ENCODE data around the gene PVALEF. TPM values are rescaled to one million over a fixed set of nuclear protein-coding genes. Genes with fewer than 3 reads are reported as not detected.

Gene PVALEF
- polyA plus RNA-seq, 1 of the 3 experiments (the other 2 are of a cell fraction), result not detected

GRCh38 chr17:81115749-81116464, 49.4 kb upstream of the PVALEF start:
- no peaks in the 10 kb centered on the region for H3F3A ChIP-seq (replicated peaks; ENCODE audit: insufficient read depth)
- H2AFZ ChIP-seq (ENCODE audit: low read depth), result no peak overlapping the region
- no peaks in the 10 kb centered on the region for H3K79me2 ChIP-seq (ENCODE audit: insufficient read depth)
- H3K9me2 ChIP-seq, result no peaks in the 10 kb centered on the region
- 68% methylated on average over 20 of the region's 22 CpGs for WGBS (ENCODE audit: low lambda C conversion rate)
- H4K20me1 ChIP-seq (ENCODE audit: insufficient read depth), result no peaks in the 10 kb centered on the region
- H3K4me2 ChIP-seq, result no peak overlapping the region
- H3K27ac ChIP-seq (ENCODE audit: low read depth in 2 of 2, low read length in 1 of 2), result peak overlapping the region in 1 of 2 experiments; percentile 69; a peak in 2 of 4 replicates
- TF ChIP-seq GATA2 (CRISPR knock-in tag; IDR thresholded peaks at IDR 0.05) (peak; percentile 39; the same call in 1 of the 2 replicates), JUND (IDR thresholded peaks at IDR 0.05) (no peak), MEF2A (IDR thresholded peaks at IDR 0.05; ENCODE audit: borderline replicate concordance, low read depth) (no peak), EP300 (IDR thresholded peaks at IDR 0.05; ENCODE audit: borderline replicate concordance in 1 of 2, low read depth in 1 of 2, low read length in 1 of 2) (peak in 1 of 2 experiments; percentile 73; a peak in 1 of 4 replicates), MXI1 (IDR thresholded peaks at IDR 0.05; ENCODE audit: low read depth, low read length) (peak; percentile 82), CHD2 (IDR thresholded peaks at IDR 0.05; ENCODE audit: low read length, partially characterized antibody) (peak; percentile 88), GABPA (IDR thresholded peaks at IDR 0.05; ENCODE audit: low read depth) (no peak), RCOR1 (IDR thresholded peaks at IDR 0.05; ENCODE audit: low read length) (peak; percentile 80)
- H3K4me1 ChIP-seq (ENCODE audit: control insufficient read depth in 1 of 2, insufficient read depth in 2 of 2, low read depth in 1 of 2, low read length in 1 of 2), result peaks cover 0 to 45% of the 10 kb centered on the region in 2 experiments; a peak in 1 of 4 replicates
- no peaks in the 10 kb centered on the region for H3K27me3 ChIP-seq (ENCODE audit: insufficient read depth)
- peak; percentile 97 for DNase-seq
- H3K4me3 ChIP-seq (ENCODE audit: low read depth in 2 of 2, low read length in 1 of 2), result no peak overlapping the region
- no peaks in the 10 kb centered on the region for H3K36me3 ChIP-seq (replicated peaks in 1 of 2; ENCODE audit: control insufficient read depth in 1 of 2, insufficient read depth in 2 of 2, low read length in 1 of 2)
- CTCF ChIA-PET, result interaction anchor here (0.6 to 13.0 kb wide), 18 partner anchors 12 to 485 kb away, joined by 3 to 177 read pairs (median 3); partner anchors contain the start of genes NDUFAF8, PVALEF and TEPSIN
- POLR2A ChIA-PET, result interaction anchor here (0.7 to 1.9 kb wide), 4 partner anchors 11 to 123 kb away, joined by 3 to 5 read pairs (median 4); partner anchors contain the start of genes NDUFAF8 and TEPSIN
- H3K9me3 ChIP-seq, result no peaks in the 10 kb centered on the region
- H3K9ac ChIP-seq, result no peak overlapping the region

DNA sequence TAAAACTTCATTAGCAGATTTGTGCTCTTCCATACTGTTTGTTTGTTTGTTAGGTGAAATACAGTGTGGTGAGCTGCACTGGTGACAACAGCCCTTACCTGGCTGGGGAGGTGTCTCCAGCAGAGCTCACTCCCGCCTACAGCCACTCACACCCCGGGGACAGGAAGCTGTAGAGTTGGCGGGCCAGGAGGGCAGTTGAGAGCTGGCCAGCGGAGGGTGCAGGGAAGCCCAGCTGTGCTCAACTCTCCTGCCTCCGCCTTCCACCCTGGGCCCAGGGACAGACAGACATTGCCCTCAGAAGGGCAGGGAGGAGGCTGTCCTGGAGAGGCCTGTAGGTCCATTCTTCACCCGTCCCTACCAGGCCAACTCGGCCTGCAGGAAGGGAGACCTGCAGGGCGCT, 48.6 kb upstream of the PVALEF start:
- CTCF ChIA-PET, result interaction anchor here (0.6 to 13.0 kb wide), 17 partner anchors 13 to 484 kb away, joined by 3 to 177 read pairs (median 5); partner anchors contain the start of genes NDUFAF8, PVALEF and TEPSIN
- 84% methylated on average over 8 of the region's 8 CpGs for WGBS (ENCODE audit: low lambda C conversion rate)
- Histone ChIP-seq H3F3A (replicated peaks; ENCODE audit: insufficient read depth) (no peaks in the 10 kb centered on the region), H3K4me2 (no peak overlapping the region), H3K27me3 (ENCODE audit: insufficient read depth) (no peaks in the 10 kb centered on the region), H4K20me1 (ENCODE audit: insufficient read depth) (no peaks in the 10 kb centered on the region), H3K9me3 (no peaks in the 10 kb centered on the region), H3K4me3 (ENCODE audit: low read depth in 2 of 2, low read length in 1 of 2) (no peak overlapping the region), H3K36me3 (replicated peaks in 1 of 2; ENCODE audit: control insufficient read depth in 1 of 2, insufficient read depth in 2 of 2, low read length in 1 of 2) (no peaks in the 10 kb centered on the region), H3K9ac (no peak overlapping the region), H3K4me1 (ENCODE audit: control insufficient read depth in 1 of 2, insufficient read depth in 2 of 2, low read depth in 1 of 2, low read length in 1 of 2) (peaks cover 0 to 45% of the 10 kb centered on the region in 2 experiments; a peak in 1 of 4 replicates), H3K79me2 (ENCODE audit: insufficient read depth) (no peaks in the 10 kb centered on the region), H2AFZ (ENCODE audit: low read depth) (no peak overlapping the region), H3K27ac (ENCODE audit: low read depth in 2 of 2, low read length in 1 of 2) (peak overlapping the region in 1 of 2 experiments; percentile 69; a peak in 1 of 4 replicates), H3K9me2 (no peaks in the 10 kb centered on the region)
- no peak for DNase-seq
- POLR2A ChIA-PET, result interaction anchor here (1.9 kb wide), 1 partner anchor 12 kb away, joined by 5 read pairs; no protein-coding TSS in a partner anchor
- TF ChIP-seq TCF12 (IDR thresholded peaks at IDR 0.05), result no peak
- no peak for TF ChIP-seq SIN3A (IDR thresholded peaks at IDR 0.05; ENCODE audit: borderline replicate concordance, low read depth, low read length)
- TF ChIP-seq FOSL2 (IDR thresholded peaks at IDR 0.05; ENCODE audit: borderline replicate concordance, low read depth), result no peak
- no peak for TF ChIP-seq MXI1 (IDR thresholded peaks at IDR 0.05; ENCODE audit: low read depth, low read length)
- TF ChIP-seq FOXM1 (IDR thresholded peaks at IDR 0.05; ENCODE audit: low read depth), result no peak
- TF ChIP-seq EZH2phosphoT487 (IDR thresholded peaks at IDR 0.05; ENCODE audit: borderline replicate concordance, low read depth), result no peak
- no peak for TF ChIP-seq POLR2AphosphoS5 (IDR thresholded peaks at IDR 0.05; ENCODE audit: low read depth, low read length)
- no peak for TF ChIP-seq ELF1 (IDR thresholded peaks at IDR 0.05)
- no peak for TF ChIP-seq NRF1 (IDR thresholded peaks at IDR 0.05; ENCODE audit: low read depth, low read length)
- TF ChIP-seq MEF2A (IDR thresholded peaks at IDR 0.05; ENCODE audit: borderline replicate concordance, low read depth), result no peak
- no peak for TF ChIP-seq EP300 (IDR thresholded peaks at IDR 0.05; ENCODE audit: borderline replicate concordance in 1 of 2, low read depth in 1 of 2, low read length in 1 of 2)
- TF ChIP-seq REST (IDR thresholded peaks at IDR 0.05; ENCODE audit: low read depth, low read length), result no peak
- TF ChIP-seq RFX5 (IDR thresholded peaks at IDR 0.05; ENCODE audit: low read length), result no peak
- TF ChIP-seq, protein P1, sequence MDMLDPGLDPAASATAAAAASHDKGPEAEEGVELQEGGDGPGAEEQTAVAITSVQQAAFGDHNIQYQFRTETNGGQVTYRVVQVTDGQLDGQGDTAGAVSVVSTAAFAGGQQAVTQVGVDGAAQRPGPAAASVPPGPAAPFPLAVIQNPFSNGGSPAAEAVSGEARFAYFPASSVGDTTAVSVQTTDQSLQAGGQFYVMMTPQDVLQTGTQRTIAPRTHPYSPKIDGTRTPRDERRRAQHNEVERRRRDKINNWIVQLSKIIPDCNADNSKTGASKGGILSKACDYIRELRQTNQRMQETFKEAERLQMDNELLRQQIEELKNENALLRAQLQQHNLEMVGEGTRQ (IDR thresholded peaks at IDR 0.05; ENCODE audit: borderline replicate concordance, low read depth, low read length), result no peak
- no peak for TF ChIP-seq CHD2 (IDR thresholded peaks at IDR 0.05; ENCODE audit: low read length, partially characterized antibody)
